ENCODE measurements around the gene HOTAIR.

DNA sequence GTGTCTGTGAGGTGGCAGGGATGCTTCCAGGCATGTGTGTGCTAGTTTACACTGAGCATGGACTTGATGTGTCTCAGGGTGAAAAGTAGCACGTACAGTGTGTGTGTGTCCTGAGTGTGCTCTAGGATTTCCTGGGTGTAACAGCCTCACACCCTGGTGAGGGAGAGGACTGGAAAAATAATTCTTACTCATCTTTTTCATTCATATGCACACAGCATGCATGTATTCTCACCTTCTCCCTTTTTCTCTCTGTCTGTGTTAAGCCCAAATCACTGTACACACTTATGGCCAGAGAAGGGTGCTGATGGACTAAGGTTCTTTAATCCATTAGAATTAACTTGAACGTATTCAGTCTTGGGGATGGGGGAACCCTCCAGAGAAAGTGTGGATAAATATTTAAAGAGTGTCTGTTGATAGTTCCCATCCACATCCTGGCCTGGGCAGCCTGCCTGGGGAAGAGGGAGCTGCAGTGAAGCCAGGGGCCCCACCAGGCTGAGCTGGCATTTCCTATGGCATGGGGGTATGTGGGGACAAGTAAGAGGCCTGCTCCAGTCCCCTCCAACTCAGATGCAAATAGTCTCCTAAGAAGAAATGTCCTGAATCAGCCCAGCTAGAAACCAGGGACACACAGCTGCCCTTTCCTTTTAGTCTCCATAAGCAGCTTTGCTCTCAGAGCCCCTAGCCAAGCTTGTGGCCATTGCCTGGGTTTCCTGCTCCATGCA lies 32.9 kb upstream of the HOTAIR start:
- TF ChIP-seq, protein P1, sequence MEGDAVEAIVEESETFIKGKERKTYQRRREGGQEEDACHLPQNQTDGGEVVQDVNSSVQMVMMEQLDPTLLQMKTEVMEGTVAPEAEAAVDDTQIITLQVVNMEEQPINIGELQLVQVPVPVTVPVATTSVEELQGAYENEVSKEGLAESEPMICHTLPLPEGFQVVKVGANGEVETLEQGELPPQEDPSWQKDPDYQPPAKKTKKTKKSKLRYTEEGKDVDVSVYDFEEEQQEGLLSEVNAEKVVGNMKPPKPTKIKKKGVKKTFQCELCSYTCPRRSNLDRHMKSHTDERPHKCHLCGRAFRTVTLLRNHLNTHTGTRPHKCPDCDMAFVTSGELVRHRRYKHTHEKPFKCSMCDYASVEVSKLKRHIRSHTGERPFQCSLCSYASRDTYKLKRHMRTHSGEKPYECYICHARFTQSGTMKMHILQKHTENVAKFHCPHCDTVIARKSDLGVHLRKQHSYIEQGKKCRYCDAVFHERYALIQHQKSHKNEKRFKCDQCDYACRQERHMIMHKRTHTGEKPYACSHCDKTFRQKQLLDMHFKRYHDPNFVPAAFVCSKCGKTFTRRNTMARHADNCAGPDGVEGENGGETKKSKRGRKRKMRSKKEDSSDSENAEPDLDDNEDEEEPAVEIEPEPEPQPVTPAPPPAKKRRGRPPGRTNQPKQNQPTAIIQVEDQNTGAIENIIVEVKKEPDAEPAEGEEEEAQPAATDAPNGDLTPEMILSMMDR (conservative IDR thresholded peaks at IDR 0.05): no peak
- no peak for TF ChIP-seq EZH2 (IDR thresholded peaks at IDR 0.05; ENCODE audit: low read depth)

All from PC-9 (cell line).